ENCODE data around the gene CEP72.

GRCh38 chr5:683551-684481 lies 71.7 kb downstream of the CEP72 start:
- TF ChIP-seq EZH2 (IDR thresholded peaks at IDR 0.05; ENCODE audit: borderline replicate concordance, low read length) (no peak), CTCF (IDR thresholded peaks at IDR 0.05; ENCODE audit: low read length) (no peak)
